Effector memory CD8-positive, alpha-beta T cell (primary cell): ENCODE data around the gene GNAI1.

Experiments used
- ATAC-seq: fragments of 150-1000 bp; cut with Tn5 transposase; replicated peaks from 2 replicates; pipeline ENCODE4 v1.10.0; 2021; ENCODE audit warnings: mild to moderate bottlenecking, moderate library complexity
- DNase-seq, 3 experiments: peaks; one replicate each; pipeline ENCODE4 v3.0.0; 2021
- H3K27ac Mint-ChIP-seq, 2 donors: one replicate each; pipeline ENCODE4 v1.8.0; 2022; ENCODE audit warnings: mild to moderate bottlenecking in 2 of 2, mixed read lengths in 2 of 2, moderate library complexity in 2 of 2
- H3K27me3 Mint-ChIP-seq, 2 donors: one replicate each; pipeline ENCODE4 v1.8.0; 2022; ENCODE audit warnings: mixed read lengths in 2 of 2
- H3K36me3 Mint-ChIP-seq: one replicate; pipeline ENCODE4 v1.8.0; 2022; ENCODE audit warnings: mild to moderate bottlenecking, moderate library complexity, mixed read lengths; ENCODE audit not compliant: insufficient read depth
- H3K4me1 Mint-ChIP-seq, 2 donors: one replicate each; pipeline ENCODE4 v1.8.0; 2022; ENCODE audit warnings: low read depth in 2 of 2, mixed read lengths in 2 of 2
- H3K4me3 Mint-ChIP-seq, 2 donors: one replicate each; pipeline ENCODE4 v1.8.0; 2022; ENCODE audit warnings: mild to moderate bottlenecking in 2 of 2, mixed read lengths in 2 of 2, moderate library complexity in 2 of 2
- H3K9me3 Mint-ChIP-seq, 2 donors: one replicate each; pipeline ENCODE4 v1.8.0; 2022; ENCODE audit warnings: mixed read lengths in 2 of 2
- total RNA-seq, 9 experiments: gene quantifications; one replicate each; lab custom pipeline; 2026; lab: John Stamatoyannopoulos, UW

Gene GNAI1
- total RNA-seq, result 0 to 2.5 (median 0.40) reads per million in 9 experiments

DNA sequence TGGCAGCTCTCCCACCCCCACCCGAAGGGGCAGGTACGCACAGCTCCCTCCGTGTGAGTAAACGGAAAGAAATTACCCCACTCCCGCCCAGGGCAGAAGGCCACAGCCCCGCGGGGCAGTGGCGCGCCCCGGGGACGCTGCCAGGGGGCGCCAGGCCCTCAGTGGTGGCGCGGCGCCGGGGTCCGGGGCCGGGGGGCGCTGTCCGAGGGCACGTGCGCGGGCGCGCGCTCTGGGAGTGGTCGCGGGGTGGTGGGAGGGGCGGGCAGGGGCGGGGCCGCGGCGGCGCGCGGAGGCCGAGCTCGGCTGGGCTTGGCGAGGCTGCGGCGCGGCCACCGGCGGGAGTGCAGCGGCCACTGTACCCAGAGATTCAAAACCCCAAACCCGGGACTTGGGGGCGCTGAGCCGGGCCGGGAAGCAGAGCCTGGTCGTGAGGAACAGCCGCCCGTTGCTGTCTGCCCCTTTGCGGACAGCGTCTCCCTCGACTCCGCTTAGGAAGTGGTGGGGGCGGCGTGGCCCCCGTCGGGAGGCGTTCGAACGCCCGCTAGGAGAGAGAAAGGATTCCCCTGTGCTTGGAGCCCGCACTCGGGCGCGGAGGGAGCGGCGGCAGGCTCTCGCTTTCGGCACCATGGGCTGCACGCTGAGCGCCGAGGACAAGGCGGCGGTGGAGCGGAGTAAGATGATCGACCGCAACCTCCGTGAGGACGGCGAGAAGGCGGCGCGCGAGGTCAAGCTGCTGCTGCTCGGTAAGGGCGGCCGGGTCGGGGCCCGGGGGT lies at the start of gene GNAI1:
TSS of gene GNAI1 (plus strand) at position 296 of the 773 bp plus-strand sequence. CDS start at position 626, 330 bp downstream.
- no peak for DNase-seq
- Mint-ChIP-seq H3K36me3 (no peaks in the 10 kb centered on the region), H3K27ac (no peak within 1 kb of the TSS), H3K27me3 (peaks cover 13 to 25% of the 10 kb centered on the region in 2 donors), H3K9me3 (peaks cover 2 to 9% of the 10 kb centered on the region in 2 donors), H3K4me3 (peak within 1 kb of the TSS in 1 of 2 donors; percentile 36), H3K4me1 (peaks cover 0 to 3% of the 10 kb centered on the region in 2 donors)
- ATAC-seq, result no peak

DNA sequence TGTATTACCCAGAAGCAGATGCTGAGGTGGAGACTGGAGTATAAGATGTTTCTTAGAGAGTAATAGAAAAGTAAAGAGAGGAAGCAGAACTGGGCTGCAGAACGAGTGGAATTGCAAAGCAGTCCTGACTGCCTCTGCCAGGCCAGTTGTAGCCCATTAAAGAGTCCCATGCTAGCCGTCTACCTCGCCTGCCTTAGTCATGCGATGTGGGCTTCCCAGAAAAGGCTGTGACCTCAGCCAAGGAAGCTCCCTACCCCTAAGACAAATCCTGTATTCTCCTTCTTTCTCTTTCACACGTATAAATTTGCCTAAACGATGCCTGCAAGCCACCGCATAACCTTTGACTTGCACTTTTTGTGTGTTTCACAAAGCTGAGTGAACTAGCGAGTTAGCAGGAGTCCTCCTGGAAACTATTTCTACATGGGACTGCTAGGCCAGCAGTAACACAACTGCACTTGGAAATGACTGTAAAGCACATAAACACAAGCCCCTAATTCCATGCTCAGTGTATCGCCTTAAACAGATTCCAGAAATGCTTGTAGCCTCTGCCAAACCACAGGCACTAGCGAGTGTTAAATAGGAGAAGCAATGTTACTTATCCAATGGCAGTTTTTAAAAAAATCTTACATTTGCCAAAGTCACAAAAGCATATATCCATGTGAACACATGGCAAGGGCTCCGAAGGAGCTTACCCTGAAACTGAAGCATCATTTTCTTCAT lies 47.4 kb upstream of the GNAI1 start:
- Mint-ChIP-seq H3K36me3 (no peaks in the 10 kb centered on the region), H3K27me3 (no peaks in the 10 kb centered on the region), H3K4me3 (no peak overlapping the region), H3K4me1 (no peaks in the 10 kb centered on the region), H3K27ac (no peak overlapping the region), H3K9me3 (peaks cover 0 to 2% of the 10 kb centered on the region in 2 donors)
- ATAC-seq (no peak), DNase-seq (no peak)

DNA sequence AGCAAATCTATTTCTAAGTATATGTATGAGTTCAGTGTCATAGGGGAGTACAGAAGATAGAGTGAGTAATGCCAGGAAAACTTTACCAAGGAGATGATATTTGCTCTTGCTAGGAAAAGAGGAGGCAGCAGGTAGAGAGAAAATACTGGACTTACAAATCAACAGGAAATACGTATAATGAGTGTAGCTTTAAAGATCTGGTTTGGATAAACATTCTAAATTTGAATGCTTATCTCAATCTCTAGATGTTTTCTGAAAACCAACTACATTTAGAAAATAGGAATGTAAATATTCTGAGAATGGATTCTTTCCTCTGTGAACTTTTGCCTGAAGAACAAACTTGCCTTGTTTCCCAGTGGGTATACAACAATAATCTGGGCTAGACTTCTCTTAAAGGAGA lies 46.9 kb upstream of the GNAI1 start:
- Mint-ChIP-seq H3K27me3 (no peaks in the 10 kb centered on the region), H3K4me3 (no peak overlapping the region), H3K27ac (no peak overlapping the region), H3K9me3 (peaks cover 0 to 2% of the 10 kb centered on the region in 2 donors), H3K4me1 (no peaks in the 10 kb centered on the region), H3K36me3 (no peaks in the 10 kb centered on the region)
- DNase-seq (no peak), ATAC-seq (no peak)

DNA sequence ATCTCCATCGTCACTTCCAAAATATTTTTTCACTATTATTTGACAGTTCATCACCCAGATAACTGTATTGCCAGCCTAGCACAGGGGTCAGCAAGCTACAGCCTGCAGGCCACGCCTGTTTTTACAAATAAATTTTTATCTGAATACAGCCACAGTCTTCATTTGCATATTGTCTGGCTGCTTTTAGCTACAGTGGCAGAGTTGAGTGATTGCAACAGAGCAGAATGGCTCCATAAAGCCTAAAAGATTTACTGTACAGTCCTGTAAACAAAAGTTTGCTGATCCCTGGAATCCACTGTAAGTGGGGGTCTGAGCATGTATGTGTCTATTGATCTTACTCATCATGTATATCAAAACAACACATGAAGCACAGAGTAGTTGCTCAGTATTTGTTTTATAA lies 45.9 kb upstream of the GNAI1 start:
- H3K4me3 Mint-ChIP-seq, result no peak overlapping the region
- peaks cover 0 to 2% of the 10 kb centered on the region in 2 donors for H3K9me3 Mint-ChIP-seq
- H3K36me3 Mint-ChIP-seq, result no peaks in the 10 kb centered on the region
- H3K27me3 Mint-ChIP-seq, result no peaks in the 10 kb centered on the region
- H3K4me1 Mint-ChIP-seq, result no peaks in the 10 kb centered on the region
- no peak overlapping the region for H3K27ac Mint-ChIP-seq
- DNase-seq (no peak), ATAC-seq (no peak)

DNA sequence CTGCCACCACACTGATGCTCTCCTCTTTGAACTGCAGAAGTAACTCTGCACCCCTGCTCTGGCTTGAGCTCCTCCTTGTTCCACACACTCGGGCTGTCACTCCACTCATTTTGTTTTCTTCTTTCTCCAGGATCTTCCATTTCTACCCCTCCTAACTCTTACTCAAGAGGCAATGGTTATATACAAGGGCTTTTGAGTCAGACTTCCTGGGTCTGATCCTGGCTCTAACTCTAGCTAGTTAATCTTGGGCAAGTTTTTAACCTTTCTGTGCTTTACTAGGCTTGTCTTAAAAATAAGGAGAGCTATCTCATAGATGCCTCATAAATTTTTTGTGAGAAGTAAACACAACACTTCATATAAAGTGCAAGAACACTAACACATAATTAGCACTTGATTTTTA lies 45.3 kb upstream of the GNAI1 start:
- no peaks in the 10 kb centered on the region for H3K4me1 Mint-ChIP-seq
- no peak overlapping the region for H3K27ac Mint-ChIP-seq
- no peaks in the 10 kb centered on the region for H3K36me3 Mint-ChIP-seq
- ATAC-seq, result no peak
- DNase-seq, result no peak
- no peaks in the 10 kb centered on the region for H3K9me3 Mint-ChIP-seq
- no peaks in the 10 kb centered on the region for H3K27me3 Mint-ChIP-seq
- H3K4me3 Mint-ChIP-seq, result no peak overlapping the region

DNA sequence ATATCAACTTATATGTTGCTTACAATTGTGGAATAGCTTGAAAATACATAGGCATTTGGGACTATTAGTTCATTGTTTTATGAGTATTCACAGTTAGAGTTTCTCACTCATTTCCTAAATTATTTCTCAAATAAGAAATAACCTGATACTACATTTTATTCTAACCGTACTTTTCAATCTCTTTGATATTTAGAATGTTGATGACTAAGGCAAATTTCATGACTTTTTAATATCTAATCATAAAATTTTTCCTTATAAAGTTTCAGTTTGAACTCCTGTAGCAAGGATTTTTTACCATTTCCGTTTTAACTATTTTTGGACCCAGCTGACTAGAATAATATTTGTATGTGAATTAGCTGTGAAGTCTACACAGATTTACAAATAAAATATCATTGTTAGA lies 41.3 kb upstream of the GNAI1 start:
- DNase-seq, result no peak
- ATAC-seq, result no peak
- H3K4me1 Mint-ChIP-seq, result no peaks in the 10 kb centered on the region
- no peak overlapping the region for H3K4me3 Mint-ChIP-seq
- peaks cover 0 to 2% of the 10 kb centered on the region in 2 donors for H3K9me3 Mint-ChIP-seq
- H3K27me3 Mint-ChIP-seq, result no peaks in the 10 kb centered on the region
- no peaks in the 10 kb centered on the region for H3K36me3 Mint-ChIP-seq
- no peak overlapping the region for H3K27ac Mint-ChIP-seq

DNA sequence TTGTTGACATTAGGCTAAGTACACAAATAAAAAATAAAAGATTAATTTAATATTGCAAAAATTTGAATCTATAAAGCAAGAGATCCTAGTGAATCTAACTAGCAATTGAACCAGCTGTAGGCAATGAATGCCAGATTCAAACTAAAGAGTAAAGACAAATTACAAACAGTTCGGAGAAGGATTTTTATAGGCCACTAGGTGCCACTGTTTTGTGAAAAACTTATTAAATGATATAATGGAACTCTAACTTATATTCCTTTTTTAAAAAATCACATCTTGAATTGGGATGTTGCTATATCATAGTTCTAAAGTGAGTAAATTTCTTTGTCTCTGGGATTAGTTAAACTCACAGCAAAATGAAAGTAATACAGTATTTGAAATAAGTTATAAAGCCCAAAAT lies 39.1 kb upstream of the GNAI1 start:
- Mint-ChIP-seq H3K27me3 (no peaks in the 10 kb centered on the region), H3K4me3 (no peak overlapping the region), H3K27ac (no peak overlapping the region), H3K4me1 (no peaks in the 10 kb centered on the region), H3K36me3 (no peaks in the 10 kb centered on the region), H3K9me3 (peaks cover 0 to 2% of the 10 kb centered on the region in 2 donors)
- DNase-seq (no peak), ATAC-seq (no peak)

DNA sequence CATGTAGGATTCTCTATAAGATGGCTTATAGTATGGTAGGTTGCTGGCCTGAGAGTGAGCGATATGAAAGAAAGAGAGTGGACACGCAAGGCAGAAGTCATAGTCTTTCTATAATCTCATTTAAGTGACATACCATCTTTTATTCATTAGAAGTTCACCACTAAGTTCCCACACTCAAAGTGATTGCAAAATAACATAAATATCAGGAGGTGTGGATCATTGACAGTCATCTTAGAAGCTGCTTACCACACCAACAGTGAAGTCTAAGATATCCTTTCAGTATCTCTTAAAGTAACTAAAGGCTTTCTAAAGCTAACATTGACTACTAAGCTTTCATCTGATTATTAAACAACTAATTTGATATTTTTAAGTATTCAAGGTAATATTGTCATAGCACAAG lies 36.9 kb upstream of the GNAI1 start:
- H3K27ac Mint-ChIP-seq, result no peak overlapping the region
- no peak for DNase-seq

DNA sequence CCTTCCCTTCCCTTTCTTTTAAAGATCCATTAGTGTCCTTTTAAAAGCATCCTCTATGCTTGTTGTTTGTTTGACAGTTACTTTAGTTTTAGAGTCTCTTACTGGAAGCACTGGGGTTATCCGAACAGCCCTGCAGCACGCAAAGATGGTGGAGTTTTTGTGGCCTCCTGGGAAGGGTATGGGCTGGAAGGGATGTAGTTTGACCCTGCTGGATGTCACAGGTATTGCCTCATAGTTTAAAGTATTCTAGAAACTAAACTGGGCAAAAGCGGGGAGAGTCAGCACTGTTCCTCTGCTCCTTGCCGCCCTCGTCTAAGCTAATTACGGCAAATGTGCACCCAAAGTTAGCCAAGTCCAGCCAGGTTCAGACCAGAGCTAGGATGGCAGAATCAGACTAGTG lies 35.8 kb upstream of the GNAI1 start:
- no peaks in the 10 kb centered on the region for H3K4me1 Mint-ChIP-seq
- no peak overlapping the region for H3K27ac Mint-ChIP-seq
- no peaks in the 10 kb centered on the region for H3K27me3 Mint-ChIP-seq
- DNase-seq (no peak), ATAC-seq (no peak)
- H3K4me3 Mint-ChIP-seq, result no peak overlapping the region
- H3K9me3 Mint-ChIP-seq, result peaks cover 0 to 2% of the 10 kb centered on the region in 2 donors
- no peaks in the 10 kb centered on the region for H3K36me3 Mint-ChIP-seq

More for the DNA sequence above, 36.9 kb upstream of the GNAI1 start:
- Mint-ChIP-seq H3K4me3 (no peak overlapping the region), H3K27me3 (no peaks in the 10 kb centered on the region), H3K36me3 (no peaks in the 10 kb centered on the region), H3K9me3 (peaks cover 0 to 2% of the 10 kb centered on the region in 2 donors), H3K4me1 (no peaks in the 10 kb centered on the region)
- no peak for ATAC-seq

DNA sequence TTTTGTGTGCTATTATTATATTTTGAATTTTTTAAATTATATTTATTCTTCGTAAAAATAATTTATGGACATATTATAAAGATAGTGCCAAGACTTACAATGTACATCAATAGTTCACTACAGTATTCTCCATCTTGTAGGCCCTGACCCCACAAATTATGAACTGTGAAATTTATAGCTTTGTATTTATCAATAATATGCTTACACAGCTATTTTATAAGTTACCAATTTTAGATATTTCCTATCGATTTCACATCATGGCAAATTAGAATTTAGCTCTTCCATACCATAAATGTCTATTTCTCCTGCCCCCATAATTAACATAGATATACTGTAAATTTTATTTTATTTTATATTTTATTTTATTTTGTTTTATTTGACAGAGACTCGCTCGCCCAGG lies 34.4 kb upstream of the GNAI1 start:
- Mint-ChIP-seq H3K36me3 (no peaks in the 10 kb centered on the region), H3K4me1 (no peaks in the 10 kb centered on the region), H3K9me3 (peaks cover 5 to 13% of the 10 kb centered on the region in 2 donors), H3K27me3 (no peaks in the 10 kb centered on the region), H3K27ac (no peak overlapping the region), H3K4me3 (no peak overlapping the region)
- no peak for ATAC-seq
- DNase-seq, result no peak

DNA sequence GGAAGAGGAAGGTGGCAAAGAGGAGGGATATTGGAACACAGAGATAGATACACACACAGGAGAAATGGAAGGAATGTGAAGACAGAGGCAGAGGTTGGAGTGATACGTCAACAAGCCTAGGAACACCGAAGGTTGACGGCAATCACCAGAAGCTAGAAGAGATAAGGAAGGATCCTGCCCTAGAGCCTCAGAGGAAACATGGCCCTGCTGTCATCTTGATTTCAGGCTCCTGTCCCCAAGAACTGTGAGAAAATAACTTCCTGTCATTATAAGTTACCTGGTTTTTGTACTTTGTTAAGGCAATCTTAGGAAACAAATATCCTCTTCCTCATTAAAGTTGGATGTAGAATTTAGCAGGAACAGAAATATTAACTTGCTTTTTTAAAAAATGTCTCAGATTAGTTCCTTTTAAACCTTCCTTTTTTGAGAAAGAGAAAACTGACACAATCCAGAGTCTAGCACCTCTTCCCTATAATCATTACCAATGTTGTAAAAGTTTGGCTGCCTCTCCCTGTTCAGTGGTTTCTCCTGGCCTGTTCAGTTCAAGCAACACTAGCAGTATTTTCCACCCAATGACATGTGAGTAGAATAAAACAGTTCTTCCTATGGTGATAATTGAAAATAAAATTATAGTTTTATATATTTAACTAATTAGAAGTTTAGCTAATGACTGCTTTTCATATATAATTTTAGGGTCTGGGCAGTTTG lies 28.8 kb upstream of the GNAI1 start:
- ATAC-seq (no peak), DNase-seq (no peak)
- no peak overlapping the region for H3K27ac Mint-ChIP-seq
- no peaks in the 10 kb centered on the region for H3K27me3 Mint-ChIP-seq
- H3K4me3 Mint-ChIP-seq, result no peak overlapping the region
- no peaks in the 10 kb centered on the region for H3K4me1 Mint-ChIP-seq
- peaks cover 7 to 19% of the 10 kb centered on the region in 2 donors for H3K9me3 Mint-ChIP-seq
- H3K36me3 Mint-ChIP-seq, result no peaks in the 10 kb centered on the region

DNA sequence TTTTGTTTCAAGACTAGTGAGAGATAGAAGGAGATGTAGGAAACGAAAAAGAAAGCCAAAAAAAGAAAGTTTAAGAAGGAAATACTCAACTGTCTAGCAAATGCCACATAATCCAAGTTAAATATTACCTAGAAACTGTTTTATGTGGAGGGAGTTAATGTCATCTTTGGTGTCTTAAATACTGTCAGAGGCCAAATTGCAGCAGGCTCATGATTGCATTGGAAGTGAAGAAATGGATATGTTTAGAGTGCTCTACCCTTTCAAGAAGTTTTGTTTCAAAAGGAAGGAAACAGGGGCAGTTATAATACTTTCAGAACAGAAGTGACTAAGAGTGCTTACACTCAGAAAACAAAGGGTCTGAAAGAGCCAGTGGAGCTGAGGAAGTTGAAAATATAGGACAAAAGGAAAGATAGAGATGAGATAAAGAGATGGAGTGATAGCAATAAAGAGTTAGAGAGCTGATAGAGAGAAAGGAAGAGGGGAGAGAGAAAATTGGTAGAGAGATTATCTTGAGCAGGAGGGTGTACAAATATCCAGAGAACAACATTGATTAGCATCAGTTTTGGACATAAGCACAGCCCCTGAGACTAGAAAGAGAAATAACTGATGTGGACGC lies 28.0 kb upstream of the GNAI1 start:
- H3K4me3 Mint-ChIP-seq, result no peak overlapping the region
- H3K27ac Mint-ChIP-seq, result no peak overlapping the region
- no peak for ATAC-seq
- no peak for DNase-seq
- H3K36me3 Mint-ChIP-seq, result no peaks in the 10 kb centered on the region
- H3K9me3 Mint-ChIP-seq, result peaks cover 7 to 19% of the 10 kb centered on the region in 2 donors
- H3K4me1 Mint-ChIP-seq, result no peaks in the 10 kb centered on the region
- no peaks in the 10 kb centered on the region for H3K27me3 Mint-ChIP-seq

DNA sequence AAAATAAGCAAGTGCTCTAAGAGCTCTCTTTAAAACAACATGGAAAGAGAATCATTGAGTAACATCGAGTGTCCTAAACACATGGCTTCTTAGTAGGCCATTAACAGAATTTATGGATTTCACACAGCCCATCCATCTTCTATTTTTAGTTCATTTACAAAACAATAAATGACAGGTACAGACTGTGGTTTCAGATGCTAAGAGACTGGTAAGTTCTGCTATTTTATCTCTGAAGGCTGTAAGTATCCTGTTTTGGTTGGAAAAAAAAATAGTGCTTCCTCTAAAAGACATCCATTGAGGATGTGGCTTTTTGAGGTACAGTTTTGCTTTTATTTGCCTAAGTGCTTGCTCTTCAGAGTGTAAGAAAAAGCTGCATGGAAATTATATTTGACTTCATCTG lies 27.4 kb upstream of the GNAI1 start:
- no peaks in the 10 kb centered on the region for H3K27me3 Mint-ChIP-seq
- H3K36me3 Mint-ChIP-seq, result no peaks in the 10 kb centered on the region
- DNase-seq, result no peak
- ATAC-seq, result no peak
- H3K27ac Mint-ChIP-seq, result no peak overlapping the region
- no peaks in the 10 kb centered on the region for H3K4me1 Mint-ChIP-seq
- H3K4me3 Mint-ChIP-seq, result no peak overlapping the region
- H3K9me3 Mint-ChIP-seq, result peaks cover 7 to 19% of the 10 kb centered on the region in 2 donors
